H9 (cell line): Measurements from ENCODE around the gene RASA2. TPM values are rescaled to one million over a fixed set of nuclear protein-coding genes. Genes with fewer than 3 reads are reported as not detected.

Experiments used
- DNase-seq: peaks from one replicate; pipeline ENCODE4 v3.0.0-alpha.2; 2017
- H2AFZ ChIP-seq: one replicate; pipeline ENCODE4 v1.6.1; 2013; ENCODE audit warnings: mild to moderate bottlenecking, low read length, control low read depth, moderate library complexity
- H2AK5ac ChIP-seq: 2 replicates; pipeline ENCODE4 v1.6.1; 2013; ENCODE audit warnings: low read length, control low read depth, mixed read lengths; ENCODE audit not compliant: insufficient read length
- H2BK120ac ChIP-seq: one replicate; pipeline ENCODE4 v1.6.1; 2013; ENCODE audit warnings: low read depth, mild to moderate bottlenecking, low read length, control low read depth, inconsistent platforms; ENCODE audit not compliant: poor library complexity, severe bottlenecking
- H2BK12ac ChIP-seq: 2 replicates; pipeline ENCODE4 v1.6.1; 2013; ENCODE audit warnings: low read length, control low read depth, mixed read lengths, low read depth; ENCODE audit not compliant: insufficient read length
- H2BK15ac ChIP-seq: 2 replicates; pipeline ENCODE4 v1.6.1; 2013; ENCODE audit warnings: low read depth, low read length, control low read depth
- H2BK20ac ChIP-seq: one replicate; pipeline ENCODE4 v1.6.1; 2013; ENCODE audit warnings: low read depth, mild to moderate bottlenecking, low read length, control low read depth, inconsistent platforms; ENCODE audit not compliant: poor library complexity, severe bottlenecking
- H2BK5ac ChIP-seq: 2 replicates; pipeline ENCODE4 v1.6.1; 2013; ENCODE audit warnings: low read length, control low read depth, mixed read lengths; ENCODE audit not compliant: insufficient read length
- H3K14ac ChIP-seq: 2 replicates; pipeline ENCODE4 v1.6.1; 2013; ENCODE audit warnings: low read length, control low read depth; ENCODE audit not compliant: insufficient read depth
- H3K18ac ChIP-seq: 2 replicates; pipeline ENCODE4 v1.6.1; 2013; ENCODE audit warnings: low read depth, mild to moderate bottlenecking, mixed read lengths, low read length, control low read depth; ENCODE audit not compliant: insufficient read length
- H3K23ac ChIP-seq: 2 replicates; pipeline ENCODE4 v1.6.1; 2013; ENCODE audit warnings: low read length, control low read depth, mixed read lengths, low read depth; ENCODE audit not compliant: insufficient read length
- H3K23me2 ChIP-seq: 2 replicates; pipeline ENCODE4 v1.6.1; 2013; ENCODE audit warnings: low read depth, mild to moderate bottlenecking, mixed read lengths, low read length, control low read depth; ENCODE audit not compliant: insufficient read length, poor library complexity, severe bottlenecking
- H3K27ac ChIP-seq: 2 replicates; pipeline ENCODE4 v1.5.1; 2013; ENCODE audit warnings: low read length, control low read depth, mixed read lengths, low read depth; ENCODE audit not compliant: insufficient read length
- H3K27me3 ChIP-seq: 2 replicates; pipeline ENCODE4 v1.6.1; 2013; ENCODE audit warnings: low read length, control low read depth, inconsistent platforms; ENCODE audit not compliant: insufficient read depth
- H3K4ac ChIP-seq: 2 replicates; pipeline ENCODE4 v1.6.1; 2013; ENCODE audit warnings: low read depth, mild to moderate bottlenecking, control low read depth, inconsistent platforms, low read length, moderate library complexity
- H3K4me1 ChIP-seq: 2 replicates; pipeline ENCODE4 v1.6.1; 2013; ENCODE audit warnings: low read length, control low read depth, inconsistent platforms; ENCODE audit not compliant: insufficient read depth
- H3K4me2 ChIP-seq: 2 replicates; pipeline ENCODE4 v1.6.1; 2013; ENCODE audit warnings: low read length, control low read depth, mixed read lengths; ENCODE audit not compliant: insufficient read length, insufficient read depth
- H3K56ac ChIP-seq: 2 replicates; pipeline ENCODE4 v1.6.1; 2013; ENCODE audit warnings: low read depth, mild to moderate bottlenecking, mixed read lengths, low read length, control low read depth; ENCODE audit not compliant: insufficient read length
- H3K79me1 ChIP-seq: 2 replicates; pipeline ENCODE4 v1.6.1; 2013; ENCODE audit warnings: low read depth, mild to moderate bottlenecking, moderate library complexity, low read length, control low read depth, inconsistent platforms; ENCODE audit not compliant: insufficient read depth, poor library complexity, severe bottlenecking
- H3K79me2 ChIP-seq: 2 replicates; pipeline ENCODE4 v1.6.1; 2013; ENCODE audit warnings: low read length, control low read depth, inconsistent platforms; ENCODE audit not compliant: insufficient read depth
- H3K9ac ChIP-seq: 2 replicates; pipeline ENCODE4 v1.6.1; 2013; ENCODE audit warnings: low read length, control low read depth, mixed read lengths; ENCODE audit not compliant: insufficient read length; ENCODE audit errors: extremely low read depth
- H3K9me3 ChIP-seq: one replicate; pipeline ENCODE4 v1.6.1; 2013; ENCODE audit warnings: low read depth, low read length, inconsistent platforms; ENCODE audit not compliant: control insufficient read depth
- H3T11ph ChIP-seq: one replicate; pipeline ENCODE4 v1.6.1; 2013; ENCODE audit warnings: mild to moderate bottlenecking, low read length, control low read depth, inconsistent platforms
- H4K20me1 ChIP-seq: one replicate; pipeline ENCODE4 v1.6.1; 2013; ENCODE audit not compliant: control insufficient read depth, insufficient read length, insufficient read depth
- H4K5ac ChIP-seq: 2 replicates; pipeline ENCODE4 v1.6.1; 2013; ENCODE audit warnings: low read depth, mild to moderate bottlenecking, mixed read lengths, low read length, control low read depth; ENCODE audit not compliant: insufficient read length
- H4K8ac ChIP-seq: replicated peaks from 2 replicates; pipeline ENCODE4 v1.6.1; 2013; ENCODE audit warnings: low read length, control low read depth, mixed read lengths, low read depth; ENCODE audit not compliant: insufficient read length
- H4K91ac ChIP-seq: 2 replicates; pipeline ENCODE4 v1.6.1; 2013; ENCODE audit warnings: low read depth, mild to moderate bottlenecking, moderate library complexity, mixed read lengths, low read length, control low read depth; ENCODE audit not compliant: insufficient read length
- H3K27ac Mint-ChIP-seq, 3 experiments: 2 replicates in 2 of 3; 3 replicates in 1 of 3; pipeline ENCODE4 v1.8.0; 2020 to 2021; ENCODE audit warnings: mixed read lengths in 3 of 3, mild to moderate bottlenecking in 1 of 3, moderate library complexity in 1 of 3
- H3K27me3 Mint-ChIP-seq: 2 replicates; pipeline ENCODE4 v1.8.0; 2021; ENCODE audit warnings: low read depth, mild to moderate bottlenecking, moderate library complexity, mixed read lengths
- H3K36me3 Mint-ChIP-seq, 3 experiments: 2 replicates in 2 of 3; 3 replicates in 1 of 3; pipeline ENCODE4 v1.8.0; 2020 to 2021; ENCODE audit warnings: low read depth in 3 of 3, mixed read lengths in 3 of 3; ENCODE audit not compliant: insufficient read depth in 1 of 3
- H3K4me1 Mint-ChIP-seq, 2 experiments: 2 replicates each; pipeline ENCODE4 v1.8.0; 2020; ENCODE audit warnings: mixed read lengths in 2 of 2
- H3K4me3 Mint-ChIP-seq, 2 experiments: 2 replicates in 1 of 2; 3 replicates in 1 of 2; pipeline ENCODE4 v1.8.0; 2020 to 2021; ENCODE audit warnings: mild to moderate bottlenecking in 2 of 2, mixed read lengths in 2 of 2, moderate library complexity in 1 of 2
- H3K9me3 Mint-ChIP-seq, 2 experiments: 2 replicates in 1 of 2; 3 replicates in 1 of 2; pipeline ENCODE4 v1.8.0; 2020; ENCODE audit warnings: mild to moderate bottlenecking in 2 of 2, mixed read lengths in 2 of 2, moderate library complexity in 1 of 2
- CTCF ChIP-seq: fragments of 200-600 bp; sonication (generic); conservative IDR thresholded peaks from 3 replicates; pipeline ENCODE4 v1.8.0; 2021; ENCODE audit warnings: antibody characterized with exemption, mild to moderate bottlenecking
- WGBS: extraction: QIAGEN DNeasy Blood & Tissue Kit; methylation state at CpG from one replicate; pipeline ENCODE4 v1.1.7; 2013; ENCODE audit warnings: missing lambda C conversion rate, low lambda C conversion rate, mixed read lengths; ENCODE audit not compliant: insufficient read length; ENCODE audit errors: extremely low coverage; 5-methylcytosine and 5-hydroxymethylcytosine counted together
- total RNA-seq: library from RNA; stranded (reverse); gene quantifications from 2 replicates; pipeline ENCODE4 v1.2.1, GENCODE V29; 2021

The RASA2 gene
- total RNA-seq, 1 experiment from 2014 or later: 24.4 TPM

DNA sequence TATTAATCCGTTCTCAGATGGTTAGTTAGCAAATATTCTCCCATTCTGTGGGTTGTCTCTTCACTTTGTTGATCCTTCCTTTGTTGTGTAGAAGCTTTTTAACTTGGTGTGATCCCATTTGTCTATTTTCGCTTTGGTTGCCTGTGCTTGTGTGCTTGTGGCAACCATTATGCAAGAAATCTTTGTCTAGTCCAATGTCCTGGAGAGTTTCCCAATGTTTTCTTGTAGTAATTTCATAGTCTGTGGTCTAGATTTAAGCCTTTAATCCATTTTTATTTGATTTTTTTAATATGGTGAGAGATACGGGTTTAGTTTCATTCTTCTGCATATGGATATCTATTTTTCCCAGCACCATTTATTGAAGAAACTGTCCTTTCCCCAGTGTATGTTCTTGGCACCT, 59.8 kb downstream of the RASA2 start:
- Histone ChIP-seq H3K9ac (no peak overlapping the region), H2BK120ac (no peak overlapping the region), H3K4me1 (no peaks in the 10 kb centered on the region), H4K8ac (no peak overlapping the region), H3K56ac (no peak overlapping the region), H2BK12ac (no peak overlapping the region), H2BK5ac (no peak overlapping the region), H3K18ac (no peak overlapping the region), H3T11ph (no peak overlapping the region), H2BK20ac (no peak overlapping the region), H4K5ac (no peak overlapping the region), H3K14ac (no peak overlapping the region), H3K27me3 (no peaks in the 10 kb centered on the region), H4K20me1 (no peaks in the 10 kb centered on the region), H3K4me2 (no peak overlapping the region), H2AK5ac (no peak overlapping the region), H3K4ac (no peak overlapping the region), H3K23me2 (no peaks in the 10 kb centered on the region), H3K9me3 (no peaks in the 10 kb centered on the region), H3K79me1 (no peaks in the 10 kb centered on the region), H2BK15ac (no peak overlapping the region), H4K91ac (no peak overlapping the region), H3K23ac (no peak overlapping the region), H2AFZ (no peak overlapping the region), H3K27ac (no peak overlapping the region), H3K79me2 (no peaks in the 10 kb centered on the region)
- no peak for DNase-seq
- no peak for TF ChIP-seq CTCF
- peaks cover 3 to 5% of the 10 kb centered on the region in 2 experiments; a peak in 2 of 4 replicates for H3K4me1 Mint-ChIP-seq
- H3K9me3 Mint-ChIP-seq: peaks cover 0 to 13% of the 10 kb centered on the region in 2 experiments; a peak in 3 of 5 replicates
- peaks cover 28 to 54% (median 41%) of the 10 kb centered on the region in 3 experiments for H3K36me3 Mint-ChIP-seq
- WGBS: no CpG with 5 or more reads among the region's 3 CpGs
- no peak overlapping the region for H3K27ac Mint-ChIP-seq
- H3K27me3 Mint-ChIP-seq: no peaks in the 10 kb centered on the region
- no peak overlapping the region for H3K4me3 Mint-ChIP-seq
